Muscle layer of colon (tissue), 2 donors: ENCODE data around the gene CTTNBP2.

Experiments
- H3K27ac ChIP-seq: one replicate; pipeline ENCODE4 v1.7.0; 2013; ENCODE audit warnings: low read depth, mild to moderate bottlenecking, low read length, moderate library complexity
- H3K27me3 ChIP-seq, 2 donors: one replicate each; pipeline ENCODE4 v1.7.0; 2013; ENCODE audit warnings: low read length in 2 of 2, mild to moderate bottlenecking in 2 of 2; ENCODE audit not compliant: insufficient read depth in 2 of 2, control insufficient read depth in 1 of 2
- H3K36me3 ChIP-seq: one replicate; pipeline ENCODE4 v1.7.0; 2013; ENCODE audit warnings: mild to moderate bottlenecking, low read length; ENCODE audit not compliant: insufficient read depth
- H3K4me1 ChIP-seq: one replicate; pipeline ENCODE4 v1.7.0; 2013; ENCODE audit warnings: mild to moderate bottlenecking, low read length; ENCODE audit not compliant: insufficient read depth
- H3K4me3 ChIP-seq, 2 donors: one replicate each; pipeline ENCODE4 v1.7.0; 2013; ENCODE audit warnings: low read length in 2 of 2, low read depth in 1 of 2, mild to moderate bottlenecking in 1 of 2, moderate library complexity in 1 of 2
- H3K9ac ChIP-seq: one replicate; pipeline ENCODE4 v1.7.0; 2013; ENCODE audit warnings: low read length
- H3K9me3 ChIP-seq: one replicate; pipeline ENCODE4 v1.7.0; 2013; ENCODE audit warnings: mild to moderate bottlenecking, low read length
- donor health status: abdominal sarcoma.
- donor health status: Adenocarcinoma of cecum.

The CTTNBP2 gene, protein sequence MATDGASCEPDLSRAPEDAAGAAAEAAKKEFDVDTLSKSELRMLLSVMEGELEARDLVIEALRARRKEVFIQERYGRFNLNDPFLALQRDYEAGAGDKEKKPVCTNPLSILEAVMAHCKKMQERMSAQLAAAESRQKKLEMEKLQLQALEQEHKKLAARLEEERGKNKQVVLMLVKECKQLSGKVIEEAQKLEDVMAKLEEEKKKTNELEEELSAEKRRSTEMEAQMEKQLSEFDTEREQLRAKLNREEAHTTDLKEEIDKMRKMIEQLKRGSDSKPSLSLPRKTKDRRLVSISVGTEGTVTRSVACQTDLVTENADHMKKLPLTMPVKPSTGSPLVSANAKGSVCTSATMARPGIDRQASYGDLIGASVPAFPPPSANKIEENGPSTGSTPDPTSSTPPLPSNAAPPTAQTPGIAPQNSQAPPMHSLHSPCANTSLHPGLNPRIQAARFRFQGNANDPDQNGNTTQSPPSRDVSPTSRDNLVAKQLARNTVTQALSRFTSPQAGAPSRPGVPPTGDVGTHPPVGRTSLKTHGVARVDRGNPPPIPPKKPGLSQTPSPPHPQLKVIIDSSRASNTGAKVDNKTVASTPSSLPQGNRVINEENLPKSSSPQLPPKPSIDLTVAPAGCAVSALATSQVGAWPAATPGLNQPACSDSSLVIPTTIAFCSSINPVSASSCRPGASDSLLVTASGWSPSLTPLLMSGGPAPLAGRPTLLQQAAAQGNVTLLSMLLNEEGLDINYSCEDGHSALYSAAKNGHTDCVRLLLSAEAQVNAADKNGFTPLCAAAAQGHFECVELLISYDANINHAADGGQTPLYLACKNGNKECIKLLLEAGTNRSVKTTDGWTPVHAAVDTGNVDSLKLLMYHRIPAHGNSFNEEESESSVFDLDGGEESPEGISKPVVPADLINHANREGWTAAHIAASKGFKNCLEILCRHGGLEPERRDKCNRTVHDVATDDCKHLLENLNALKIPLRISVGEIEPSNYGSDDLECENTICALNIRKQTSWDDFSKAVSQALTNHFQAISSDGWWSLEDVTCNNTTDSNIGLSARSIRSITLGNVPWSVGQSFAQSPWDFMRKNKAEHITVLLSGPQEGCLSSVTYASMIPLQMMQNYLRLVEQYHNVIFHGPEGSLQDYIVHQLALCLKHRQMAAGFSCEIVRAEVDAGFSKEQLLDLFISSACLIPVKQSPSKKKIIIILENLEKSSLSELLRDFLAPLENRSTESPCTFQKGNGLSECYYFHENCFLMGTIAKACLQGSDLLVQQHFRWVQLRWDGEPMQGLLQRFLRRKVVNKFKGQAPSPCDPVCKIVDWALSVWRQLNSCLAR (N-terminal part only)

DNA sequence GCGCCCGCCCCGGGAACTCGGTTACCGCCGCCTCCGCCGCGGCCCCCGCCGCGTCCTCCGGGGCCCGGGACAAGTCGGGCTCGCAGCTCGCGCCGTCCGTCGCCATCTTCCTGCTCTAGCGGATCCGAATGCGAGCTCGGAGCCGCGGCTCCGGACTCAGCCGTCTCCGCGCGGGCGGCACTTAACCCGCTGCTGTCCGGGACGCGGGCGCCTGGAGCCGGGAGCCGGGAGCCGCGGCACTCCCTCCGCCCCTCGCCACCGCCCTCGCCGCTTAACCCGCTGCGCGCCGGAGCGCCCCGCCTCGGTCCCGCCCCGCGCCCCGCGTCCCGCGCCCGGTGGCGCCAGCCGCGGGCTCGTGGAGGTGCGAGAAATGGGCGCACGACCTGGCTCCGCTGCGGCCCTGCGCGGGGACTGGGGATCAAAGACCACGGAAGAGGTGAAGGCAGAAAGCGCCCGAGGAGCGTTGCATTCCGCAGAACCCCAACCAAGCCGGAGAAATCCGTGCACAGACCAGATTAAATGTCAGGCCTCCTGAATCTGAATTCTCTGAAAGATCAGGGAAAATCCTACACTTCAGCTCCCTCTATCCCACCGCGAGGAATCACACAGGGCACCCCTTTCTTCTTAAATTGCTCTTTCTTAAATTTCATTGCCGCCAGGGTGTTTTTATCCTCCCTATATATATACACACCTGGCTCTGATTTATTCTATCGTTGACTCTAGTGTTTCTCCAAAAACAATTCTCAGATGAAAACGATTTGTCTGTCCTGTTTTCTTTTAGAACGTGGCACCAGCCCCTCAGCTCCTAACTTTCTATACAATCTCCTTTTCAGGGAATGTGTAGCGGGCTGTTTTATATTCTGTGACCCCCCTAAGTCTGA lies at the start of gene CTTNBP2:
Gene CTTNBP2, minus strand, starts transcription at position 132 of the 881 bp plus-strand sequence. Its CDS starts 26 bp downstream, at position 106.
- Histone ChIP-seq H3K27ac (peak within 1 kb of the TSS; percentile 50), H3K36me3 (no peaks in the 10 kb centered on the region), H3K9me3 (no peaks in the 10 kb centered on the region), H3K27me3 (no peaks in the 10 kb centered on the region), H3K4me3 (peak within 1 kb of the TSS; percentile 84 to 92), H3K4me1 (peaks cover 30% of the 10 kb centered on the region), H3K9ac (peak within 1 kb of the TSS; percentile 8)

- peaks cover 5% of the 10 kb centered on the region for H3K9me3 ChIP-seq
- H3K36me3 ChIP-seq: no peaks in the 10 kb centered on the region
- H3K9ac ChIP-seq: no peak overlapping the region
- no peak overlapping the region for H3K4me3 ChIP-seq
- no peaks in the 10 kb centered on the region for H3K27me3 ChIP-seq
- no peaks in the 10 kb centered on the region for H3K4me1 ChIP-seq
- no peak overlapping the region for H3K27ac ChIP-seq
Measured at GRCh38 chr7:117916309-117916708, 43.1 kb upstream of the CTTNBP2 start.

GRCh38 chr7:117912421-117912820 lies 39.2 kb upstream of the CTTNBP2 start:
- Histone ChIP-seq H3K4me1 (no peaks in the 10 kb centered on the region), H3K9me3 (peaks cover 5% of the 10 kb centered on the region), H3K9ac (no peak overlapping the region), H3K36me3 (no peaks in the 10 kb centered on the region), H3K27ac (no peak overlapping the region), H3K27me3 (no peaks in the 10 kb centered on the region), H3K4me3 (no peak overlapping the region)

DNA sequence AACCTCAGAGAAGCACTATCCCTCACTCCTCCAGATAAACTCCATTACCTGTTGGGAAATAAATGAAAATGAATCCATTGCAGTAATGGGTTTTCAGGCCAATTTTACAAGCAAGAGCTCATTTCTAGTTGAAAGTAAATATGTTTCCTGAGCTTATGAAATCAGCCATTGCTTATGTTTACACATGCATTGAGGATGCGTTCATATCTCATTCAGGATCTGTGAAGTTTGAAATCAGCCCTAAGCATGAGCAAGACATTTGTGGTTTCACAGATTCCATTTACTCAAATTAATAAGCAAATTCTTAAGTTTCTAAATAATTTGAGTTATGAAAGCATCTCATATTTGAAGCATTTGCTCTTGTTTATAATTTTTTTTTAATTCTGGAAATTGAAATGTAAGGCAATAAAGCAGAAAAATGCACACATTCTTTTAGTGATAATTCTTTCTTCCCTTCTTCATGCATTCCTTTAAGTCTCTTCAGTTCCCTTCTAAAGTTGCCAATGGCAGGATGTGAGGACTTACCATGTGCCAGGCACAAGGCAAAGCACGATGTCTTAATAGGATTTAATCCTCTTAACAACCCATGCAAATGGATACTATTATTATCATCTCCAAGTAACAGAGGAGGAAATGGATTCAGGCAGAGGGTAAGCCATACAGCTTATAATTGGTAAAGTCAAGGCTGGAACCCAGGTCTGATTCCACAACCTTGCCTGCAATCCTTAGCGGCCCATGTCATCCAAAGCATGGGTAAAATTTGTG lies 35.0 kb upstream of the CTTNBP2 start:
- no peaks in the 10 kb centered on the region for H3K9me3 ChIP-seq
- H3K9ac ChIP-seq: no peak overlapping the region
- no peaks in the 10 kb centered on the region for H3K4me1 ChIP-seq
- H3K27ac ChIP-seq: no peak overlapping the region
- no peaks in the 10 kb centered on the region for H3K36me3 ChIP-seq
- H3K27me3 ChIP-seq: no peaks in the 10 kb centered on the region
- no peak overlapping the region for H3K4me3 ChIP-seq

DNA sequence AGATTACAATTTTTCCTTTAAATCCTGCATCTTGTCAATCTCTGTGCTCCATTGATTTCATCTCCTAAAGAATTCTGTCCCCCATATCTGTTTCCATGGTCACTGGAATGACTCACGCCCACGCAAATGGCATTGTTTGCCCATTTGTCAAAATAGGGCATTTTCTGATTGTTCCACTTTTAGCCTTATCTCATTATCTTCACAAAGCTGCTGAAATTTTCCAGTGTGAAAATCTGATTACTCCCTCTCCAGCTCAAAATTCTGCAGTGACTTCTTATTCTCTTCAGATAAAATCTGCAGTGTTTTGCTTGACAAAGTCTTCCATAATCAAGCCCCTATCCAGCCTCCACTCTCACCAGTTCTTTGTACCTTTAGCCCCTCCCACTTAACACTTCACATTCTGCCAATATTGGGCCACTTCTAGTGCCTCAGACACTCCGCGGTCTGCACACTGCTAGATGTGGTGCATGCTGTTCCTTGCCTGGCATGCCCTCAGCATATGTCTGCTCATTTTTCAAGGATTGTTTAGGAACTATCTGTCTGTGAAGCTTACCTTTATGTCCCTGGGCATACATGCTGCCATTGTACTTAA lies 33.9 kb upstream of the CTTNBP2 start:
- H3K9ac ChIP-seq: no peak overlapping the region
- H3K36me3 ChIP-seq: no peaks in the 10 kb centered on the region
- H3K27me3 ChIP-seq: no peaks in the 10 kb centered on the region

DNA sequence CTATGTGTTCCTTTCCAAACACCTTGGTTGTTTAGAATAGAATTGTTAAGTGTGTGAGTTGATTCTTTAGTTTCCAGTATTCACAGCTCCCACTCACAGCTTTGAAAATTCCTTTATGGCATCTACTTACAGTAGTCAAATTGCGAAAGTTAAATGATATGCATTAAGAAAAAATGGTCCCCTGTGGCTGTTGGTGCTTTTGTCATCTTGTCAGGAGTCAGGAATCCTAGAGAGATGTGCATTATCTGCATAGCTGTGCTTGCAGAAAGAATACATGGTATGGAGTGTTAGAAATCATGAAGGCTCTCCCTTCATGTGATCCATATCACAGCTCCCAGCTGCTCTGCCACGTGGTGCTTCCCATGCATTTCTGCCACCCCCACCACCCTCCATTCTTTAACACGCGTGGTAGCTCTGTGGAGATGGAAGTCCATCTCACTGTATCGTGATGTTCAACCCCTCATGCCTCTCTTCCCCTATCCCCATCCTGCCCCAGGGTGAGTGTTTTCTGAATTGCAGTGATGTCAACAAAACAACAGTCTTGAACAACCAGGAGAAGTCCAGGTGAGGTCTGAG lies 29.2 kb upstream of the CTTNBP2 start:
- no peak overlapping the region for H3K4me3 ChIP-seq
- H3K36me3 ChIP-seq: no peaks in the 10 kb centered on the region
- H3K27ac ChIP-seq: no peak overlapping the region
- H3K4me1 ChIP-seq: no peaks in the 10 kb centered on the region
- H3K9me3 ChIP-seq: no peaks in the 10 kb centered on the region
- H3K27me3 ChIP-seq: no peaks in the 10 kb centered on the region
- H3K9ac ChIP-seq: no peak overlapping the region

More for the DNA sequence above, 33.9 kb upstream of the CTTNBP2 start:
- no peak overlapping the region for H3K4me3 ChIP-seq
- no peak overlapping the region for H3K27ac ChIP-seq
- H3K9me3 ChIP-seq: no peaks in the 10 kb centered on the region
- H3K4me1 ChIP-seq: no peaks in the 10 kb centered on the region

- Histone ChIP-seq H3K9ac (no peak overlapping the region), H3K4me3 (no peak overlapping the region), H3K27me3 (no peaks in the 10 kb centered on the region), H3K36me3 (no peaks in the 10 kb centered on the region), H3K4me1 (no peaks in the 10 kb centered on the region), H3K9me3 (no peaks in the 10 kb centered on the region), H3K27ac (no peak overlapping the region)
Measured at GRCh38 chr7:117901089-117901797, 28.0 kb upstream of the CTTNBP2 start.

DNA sequence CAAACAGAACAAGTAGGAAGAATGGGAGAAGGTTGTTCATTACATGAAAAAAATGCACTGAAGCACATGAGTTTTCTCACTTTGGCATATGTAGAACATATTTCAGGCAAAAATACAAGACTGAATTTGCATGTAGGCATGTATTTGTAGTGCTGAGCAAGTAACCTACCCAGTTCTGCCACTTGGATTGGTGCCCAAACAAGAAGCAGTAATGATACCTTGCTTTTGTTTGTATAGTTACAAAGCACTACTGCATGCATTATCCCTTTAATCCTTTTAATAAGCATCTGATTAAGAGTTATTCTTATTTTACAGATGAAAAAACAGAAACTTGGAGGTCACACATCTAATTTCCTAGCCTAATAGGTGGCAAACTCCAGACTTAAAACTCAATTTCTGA lies 23.1 kb upstream of the CTTNBP2 start:
- no peak overlapping the region for H3K27ac ChIP-seq
- no peaks in the 10 kb centered on the region for H3K27me3 ChIP-seq
- no peak overlapping the region for H3K9ac ChIP-seq
- no peak overlapping the region for H3K4me3 ChIP-seq
- no peaks in the 10 kb centered on the region for H3K9me3 ChIP-seq
- no peaks in the 10 kb centered on the region for H3K36me3 ChIP-seq
- H3K4me1 ChIP-seq: no peaks in the 10 kb centered on the region

DNA sequence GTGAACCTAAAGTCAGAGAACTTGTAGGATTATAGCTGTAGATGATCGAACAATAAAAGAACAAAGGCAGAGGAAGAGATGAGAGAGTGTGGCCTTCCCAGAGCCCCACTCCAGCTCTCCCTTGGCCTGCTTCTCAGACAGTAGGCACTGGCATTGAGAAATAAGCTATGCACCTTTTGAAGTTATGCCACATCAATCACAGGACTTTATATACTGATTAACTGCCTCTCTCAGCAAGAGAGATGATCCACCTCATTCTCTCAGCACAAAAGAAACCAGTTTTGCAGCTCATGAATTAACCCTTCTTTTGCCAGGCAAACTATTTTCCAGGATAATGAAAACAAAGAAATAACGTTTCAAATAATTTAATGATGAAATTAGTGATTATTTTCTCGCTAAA lies 22.0 kb upstream of the CTTNBP2 start:
- H3K9ac ChIP-seq: no peak overlapping the region
- H3K27me3 ChIP-seq: no peaks in the 10 kb centered on the region
- H3K4me1 ChIP-seq: no peaks in the 10 kb centered on the region
- H3K9me3 ChIP-seq: no peaks in the 10 kb centered on the region
- H3K36me3 ChIP-seq: no peaks in the 10 kb centered on the region
- H3K4me3 ChIP-seq: no peak overlapping the region
- no peak overlapping the region for H3K27ac ChIP-seq
